HG03378 (cell line): ENCODE data around the gene PP2D1.
"Not testable (repeated sequence)": the region's sequence is repeated elsewhere in the genome, so short reads cannot be mapped to it uniquely, and the experiment has no call there.

Experiments
- ATAC-seq: cut with Tn5 transposase; IDR thresholded peaks from one replicate; pipeline ENCODE4 v1.9.1; 2021; ENCODE audit warnings: mild to moderate bottlenecking, moderate library complexity; ENCODE audit not compliant: unreplicated experiment

The PP2D1 gene

GRCh38 chr3:20040548-20041196 lies 28.6 kb upstream of the PP2D1 start:
- ATAC-seq: peak; percentile 23

DNA sequence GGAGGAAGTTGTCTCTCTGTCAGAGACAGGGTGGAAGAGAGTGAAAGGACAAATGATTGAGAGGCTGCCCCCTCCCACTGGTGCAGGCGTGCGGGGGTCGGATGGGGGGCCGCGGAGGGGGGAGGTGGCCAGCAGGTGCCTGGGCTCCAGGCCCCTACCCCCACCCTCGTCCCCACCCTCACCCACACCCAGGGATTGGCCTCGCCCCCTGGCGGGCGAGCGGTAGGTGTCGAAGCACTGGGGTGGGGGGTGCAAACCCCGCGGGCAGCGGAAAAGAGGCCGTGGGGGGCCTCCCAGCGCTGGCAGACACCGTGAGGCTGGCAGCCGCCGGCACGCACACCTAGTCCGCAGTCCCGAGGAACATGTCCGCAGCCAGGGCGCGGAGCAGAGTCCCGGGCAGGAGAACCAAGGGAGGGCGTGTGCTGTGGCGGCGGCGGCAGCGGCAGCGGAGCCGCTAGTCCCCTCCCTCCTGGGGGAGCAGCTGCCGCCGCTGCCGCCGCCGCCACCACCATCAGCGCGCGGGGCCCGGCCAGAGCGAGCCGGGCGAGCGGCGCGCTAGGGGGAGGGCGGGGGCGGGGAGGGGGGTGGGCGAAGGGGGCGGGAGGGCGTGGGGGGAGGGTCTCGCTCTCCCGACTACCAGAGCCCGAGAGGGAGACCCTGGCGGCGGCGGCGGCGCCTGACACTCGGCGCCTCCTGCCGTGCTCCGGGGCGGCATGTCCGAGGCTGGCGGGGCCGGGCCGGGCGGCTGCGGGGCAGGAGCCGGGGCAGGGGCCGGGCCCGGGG lies 27.9 kb upstream of the PP2D1 start, which contains the start of gene KAT2B:
Gene KAT2B (plus strand): TSS at position 682 of the 783 bp plus-strand sequence. CDS start 32 bp downstream, at position 714.
- peak; percentile 51 for ATAC-seq

DNA sequence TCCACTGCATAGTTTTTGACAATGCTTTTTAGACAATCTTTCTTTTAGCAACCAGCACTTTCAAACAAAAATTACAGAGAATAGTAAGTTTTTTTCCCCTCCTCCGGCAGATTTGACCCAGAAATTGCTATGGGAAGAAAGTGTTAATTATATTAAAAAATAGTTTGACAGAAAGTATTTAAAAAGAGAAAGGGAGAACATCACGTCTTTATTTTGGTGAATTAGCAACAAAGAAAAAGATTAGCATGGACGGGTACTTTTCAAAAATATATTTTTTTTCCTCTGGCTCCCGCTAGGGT lies 27.4 kb upstream of the PP2D1 start:
- ATAC-seq: no peak

DNA sequence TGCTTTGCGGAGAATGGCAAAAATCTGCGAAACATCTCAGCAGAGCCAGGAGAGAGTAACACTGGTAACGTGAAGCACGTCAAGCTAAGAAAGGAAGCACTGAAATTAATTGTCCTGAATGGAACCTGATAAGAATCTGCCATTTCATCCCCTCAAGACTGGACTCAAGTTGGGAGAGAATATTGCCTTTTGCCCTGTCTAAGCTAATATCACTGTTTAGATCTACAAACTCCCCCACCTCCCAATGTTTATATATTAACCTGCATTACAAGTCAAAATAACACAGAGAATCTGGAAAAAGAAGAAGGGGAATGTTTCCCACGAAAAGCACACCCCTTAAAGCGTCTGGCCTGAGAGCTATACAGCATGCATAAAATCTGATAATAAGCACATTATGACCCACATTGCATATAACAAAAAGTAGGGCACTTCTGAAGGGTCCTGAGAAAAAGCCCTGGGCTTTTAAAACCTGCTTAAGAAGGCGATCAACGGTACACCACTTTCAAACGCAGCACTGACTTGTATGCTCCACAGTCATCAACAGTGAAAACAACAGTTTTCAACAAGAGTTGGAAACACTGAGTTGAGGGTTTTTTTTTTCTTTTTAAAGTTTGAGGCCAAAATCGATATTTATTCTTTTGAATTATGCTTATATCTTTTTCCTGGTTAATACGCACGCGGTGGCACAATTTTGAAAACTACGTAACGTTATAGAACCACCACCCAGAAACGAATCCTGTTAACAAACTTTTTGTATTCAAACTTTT lies 26.8 kb upstream of the PP2D1 start:
- no peak for ATAC-seq

DNA sequence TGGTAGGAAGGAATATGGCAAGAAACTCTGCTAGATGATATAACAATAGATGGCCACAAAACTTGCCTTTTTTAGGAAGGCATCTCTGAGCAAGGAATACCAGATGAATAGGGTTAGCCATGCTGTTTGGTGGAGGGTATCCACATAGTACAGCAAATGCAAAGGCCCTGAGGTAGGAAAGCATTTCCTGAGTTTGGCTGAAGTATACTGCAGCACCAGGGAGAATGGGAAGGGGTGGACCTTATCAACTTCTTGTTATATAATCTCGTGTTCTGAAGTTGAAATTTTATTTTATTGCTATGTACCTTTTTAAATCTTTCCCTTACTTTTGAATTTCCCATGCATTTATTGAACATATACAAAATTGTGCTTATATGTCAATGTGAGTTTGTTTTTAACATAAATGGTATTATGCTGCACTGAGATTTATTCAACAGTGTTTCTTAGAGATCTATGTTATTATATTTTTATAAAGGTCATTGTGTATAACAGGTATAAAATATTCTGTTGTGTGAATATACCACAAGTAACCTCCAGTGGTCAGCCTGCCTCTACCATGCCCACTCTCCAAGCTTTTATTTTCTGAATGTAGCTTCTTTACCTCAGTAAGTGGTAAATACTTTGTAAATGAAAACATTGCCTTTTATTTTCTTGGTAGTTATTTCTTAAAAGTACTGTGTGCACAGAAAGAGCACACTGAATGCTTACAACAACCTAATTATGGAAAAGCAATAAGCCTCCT lies 25.4 kb upstream of the PP2D1 start:
- no peak for ATAC-seq

DNA sequence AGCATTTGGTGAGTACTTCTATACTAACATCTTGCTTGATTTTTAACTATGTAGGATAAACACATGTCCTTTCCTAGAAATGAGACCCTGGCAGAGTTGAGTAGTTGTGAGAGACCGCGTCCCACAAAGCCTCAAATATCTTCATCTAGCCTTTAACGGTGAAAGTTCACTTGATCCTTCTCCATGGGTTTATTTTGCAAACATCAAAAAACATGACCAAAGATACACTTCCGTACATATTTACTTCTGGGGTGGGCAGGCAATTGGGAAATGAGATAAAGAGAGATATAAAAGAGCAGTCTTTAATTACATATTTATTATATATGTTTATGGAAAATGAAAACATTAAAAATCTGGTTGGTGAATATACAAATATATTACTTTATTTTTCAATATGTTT lies 23.0 kb upstream of the PP2D1 start:
- ATAC-seq: no peak

- ATAC-seq: not testable (repeated sequence)
These were observed 19.9 kb upstream of the PP2D1 start for GRCh38 chr3:20031939-20032338.

DNA sequence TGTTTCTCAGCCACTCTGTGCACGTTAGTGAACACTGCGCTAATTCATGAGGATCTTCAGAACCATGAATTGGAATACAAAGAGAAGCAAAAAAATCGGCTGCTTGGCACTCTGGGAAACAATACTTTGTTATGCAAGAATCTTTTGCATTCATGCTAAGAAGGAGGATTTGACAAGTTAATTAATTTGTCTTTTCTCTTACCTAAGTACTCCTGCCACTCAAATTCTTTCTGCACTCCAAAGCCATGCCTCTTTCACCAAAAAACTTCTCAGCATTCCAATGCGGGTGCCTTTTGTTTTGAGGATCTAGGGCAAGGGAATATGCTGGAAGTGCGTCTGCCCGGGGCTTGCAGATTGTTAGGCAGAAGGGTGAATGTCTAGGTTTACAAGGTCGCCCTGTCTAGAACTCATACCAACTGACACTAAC lies 16.9 kb upstream of the PP2D1 start:
- no peak for ATAC-seq

DNA sequence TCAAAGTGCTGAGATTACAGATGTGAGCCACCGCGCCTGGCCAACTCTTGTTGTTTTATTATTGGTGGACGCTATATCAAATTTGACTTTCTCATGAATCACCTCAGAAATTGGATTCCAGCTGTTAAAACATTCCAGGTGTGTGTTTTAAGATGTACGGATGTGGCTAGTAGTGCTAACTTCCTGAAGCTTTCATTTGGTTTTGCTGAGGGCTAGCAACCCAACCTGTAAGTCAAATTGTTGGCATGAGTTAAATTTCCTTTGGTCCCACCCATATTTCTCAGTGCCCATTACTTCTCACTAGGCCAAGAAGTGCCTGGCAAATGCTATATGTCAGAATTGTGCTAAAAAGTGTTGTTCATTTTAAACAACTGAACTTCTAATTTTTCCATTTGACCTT lies 15.1 kb upstream of the PP2D1 start:
- ATAC-seq: no peak

DNA sequence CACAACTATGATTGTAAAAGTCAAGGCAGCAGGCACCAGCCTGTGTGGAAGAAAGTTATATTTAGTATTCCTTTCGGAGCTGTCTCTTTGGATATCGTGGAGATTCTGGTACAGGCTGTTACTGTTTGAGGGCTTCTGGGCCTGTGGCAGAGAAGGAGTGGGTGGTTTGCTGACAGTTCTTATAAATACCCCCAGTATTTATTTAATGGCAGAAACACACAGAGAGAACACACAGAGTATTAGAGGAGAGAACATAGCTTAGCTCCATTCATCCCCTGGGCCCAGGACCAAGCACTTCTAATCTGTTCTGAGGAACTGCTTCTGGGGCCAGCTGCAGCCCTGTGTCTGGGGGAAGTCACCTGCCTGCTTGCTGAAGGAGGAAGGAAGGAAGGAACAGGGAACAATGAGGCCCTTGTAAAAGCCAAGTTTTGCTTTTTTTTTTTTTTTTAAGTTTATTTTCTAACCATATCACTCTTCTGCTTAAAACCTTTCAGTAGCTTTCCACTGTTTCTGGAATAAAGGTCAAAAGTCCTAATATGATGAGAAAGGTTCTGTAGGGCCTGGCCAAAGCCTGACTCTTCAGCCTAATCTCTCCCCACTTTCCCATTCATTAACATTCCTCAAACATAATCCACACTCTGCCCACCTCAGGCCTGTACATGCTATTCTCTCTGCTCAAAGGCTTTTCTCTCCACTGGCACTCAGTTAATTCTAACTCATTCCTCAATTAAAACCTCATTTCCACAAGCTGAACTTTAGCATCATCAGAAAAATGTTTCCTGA lies 11.8 kb upstream of the PP2D1 start:
- ATAC-seq: no peak

GRCh38 chr3:20022954-20023622 lies 11.0 kb upstream of the PP2D1 start:
- ATAC-seq: no peak

DNA sequence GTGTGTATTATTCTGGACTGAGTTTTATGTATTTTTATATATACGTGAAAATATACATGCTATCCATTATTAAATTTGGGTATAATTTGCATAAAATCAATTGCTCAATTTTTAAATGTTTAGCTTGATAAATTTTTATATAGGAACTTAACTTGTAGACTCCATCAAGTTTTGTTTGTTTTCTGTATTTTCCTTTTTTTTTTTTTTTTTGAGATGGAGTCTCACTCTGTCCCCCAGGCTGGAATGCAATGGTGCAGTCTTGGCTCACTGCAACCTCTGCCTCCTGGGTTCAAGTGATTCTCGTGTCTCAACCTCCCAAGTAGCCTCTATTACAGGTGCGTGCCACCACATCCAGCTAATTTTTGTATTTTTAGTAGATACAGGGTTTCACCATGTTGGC lies 4.0 kb upstream of the PP2D1 start:
- not testable (repeated sequence) for ATAC-seq

- ATAC-seq: no peak
These were observed 3.5 kb upstream of the PP2D1 start for GRCh38 chr3:20015525-20015924.

DNA sequence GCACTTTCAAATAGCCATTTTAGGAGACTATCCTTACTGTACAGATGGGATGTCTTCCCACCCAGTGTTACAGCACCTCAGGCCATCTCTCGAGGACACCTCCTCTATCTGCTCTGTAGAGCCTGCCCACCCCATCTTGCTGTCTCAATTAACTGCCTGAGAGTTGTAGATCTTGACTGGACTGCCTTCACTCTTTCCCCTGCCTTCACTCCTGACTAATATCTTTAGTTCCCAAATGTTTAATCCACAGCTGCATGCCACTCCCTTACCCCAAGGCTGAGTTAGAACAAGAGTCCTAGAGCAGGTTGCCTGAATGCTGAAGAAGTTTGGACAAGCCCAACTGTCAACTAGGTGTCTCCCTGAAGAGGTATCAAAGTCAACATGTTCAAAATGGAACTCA lies 1.3 kb upstream of the PP2D1 start:
- ATAC-seq: no peak

DNA sequence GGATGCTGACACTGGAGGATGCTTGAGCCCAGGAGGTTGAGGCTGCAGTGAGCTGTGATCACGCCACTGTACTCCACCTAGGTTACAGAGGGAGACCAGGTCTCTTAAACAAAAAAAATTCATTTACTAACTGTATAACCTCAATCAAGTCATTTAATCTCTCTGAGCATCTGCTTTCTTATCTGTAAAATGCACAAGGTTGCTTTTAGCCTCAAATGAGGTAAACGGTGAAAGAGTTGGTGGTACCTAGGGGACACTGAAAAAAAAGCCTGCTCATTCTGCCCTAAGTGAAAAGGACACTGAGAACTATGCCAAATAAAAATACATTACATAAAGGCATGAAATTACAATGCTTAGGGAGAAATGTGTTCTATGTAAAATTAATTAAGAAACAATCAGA lies 3.4 kb downstream of the PP2D1 start:
- ATAC-seq: no peak

GRCh38 chr3:20007960-20008359 lies 4.1 kb downstream of the PP2D1 start:
- ATAC-seq: no peak

GRCh38 chr3:20001932-20002331 lies 10.1 kb downstream of the PP2D1 start:
- no peak for ATAC-seq

- no peak for ATAC-seq
These were observed 14.6 kb downstream of the PP2D1 start for GRCh38 chr3:19997502-19997901.

DNA sequence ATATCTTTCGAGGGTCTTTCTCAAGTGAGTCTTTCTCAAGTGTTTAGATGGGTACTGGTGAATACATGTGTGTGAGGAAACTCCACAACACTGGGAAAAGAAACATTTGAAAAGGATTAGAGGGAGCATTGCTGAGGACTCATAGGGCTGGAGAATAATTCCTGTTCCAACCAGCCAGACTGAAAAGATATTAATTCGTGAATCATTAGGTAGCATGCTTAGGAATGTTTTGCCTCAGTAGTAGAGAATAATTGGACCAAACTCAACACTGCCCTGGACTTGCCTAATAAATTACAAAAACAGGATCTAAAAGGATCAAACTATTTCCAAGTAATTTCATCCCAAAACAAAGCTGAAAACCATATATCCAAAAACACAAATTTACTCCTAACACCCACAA lies 17.3 kb downstream of the PP2D1 start:
- ATAC-seq: no peak

GRCh38 chr3:19988904-19989303 lies 23.2 kb downstream of the PP2D1 start:
- not testable (repeated sequence) for ATAC-seq
